GM18511 (cell line): Measurements from ENCODE around the gene RIMBP3C.
"Not testable (repeated sequence)": the region's sequence is repeated elsewhere in the genome, so short reads cannot be mapped to it uniquely, and the experiment has no call there.

Experiments
- ATAC-seq: cut with Tn5 transposase; IDR thresholded peaks from one replicate; pipeline ENCODE4 v1.9.1; 2021; ENCODE audit warnings: mild to moderate bottlenecking, moderate library complexity; ENCODE audit not compliant: unreplicated experiment

RIMBP3C gene

GRCh38 chr22:21551361-21551760 is at the start of gene RIMBP3C:
Gene RIMBP3C (minus strand): TSS chr22:21551461. CDS start chr22:21550976, 485 bp downstream.
- ATAC-seq = not testable (repeated sequence)

GRCh38 chr22:21599053-21599893 is 48.0 kb upstream of the RIMBP3C start:
- ATAC-seq = no peak

GRCh38 chr22:21598302-21598701 is 47.0 kb upstream of the RIMBP3C start:
- ATAC-seq = no peak

- not testable (repeated sequence) for ATAC-seq
These were observed 45.3 kb upstream of the RIMBP3C start for GRCh38 chr22:21596356-21597135.

GRCh38 chr22:21594865-21595452 is 43.7 kb upstream of the RIMBP3C start:
- ATAC-seq = no peak

GRCh38 chr22:21593406-21594232 is 42.4 kb upstream of the RIMBP3C start:
- no peak for ATAC-seq

GRCh38 chr22:21592422-21592821 is 41.2 kb upstream of the RIMBP3C start:
- no peak for ATAC-seq

GRCh38 chr22:21591695-21592094 is 40.4 kb upstream of the RIMBP3C start:
- no peak for ATAC-seq

- no peak for ATAC-seq
These were observed 39.8 kb upstream of the RIMBP3C start for GRCh38 chr22:21590809-21591641.

GRCh38 chr22:21589396-21589795 is 38.1 kb upstream of the RIMBP3C start:
- ATAC-seq = no peak

GRCh38 chr22:21587803-21588611 is 36.7 kb upstream of the RIMBP3C start:
- peak; percentile 94 for ATAC-seq

GRCh38 chr22:21585389-21585788 is 34.1 kb upstream of the RIMBP3C start:
- no peak for ATAC-seq

- ATAC-seq = no peak
These were observed 31.8 kb upstream of the RIMBP3C start for GRCh38 chr22:21582801-21583740.

GRCh38 chr22:21581009-21581713 is 29.9 kb upstream of the RIMBP3C start:
- ATAC-seq = not testable (repeated sequence)

- ATAC-seq = not testable (repeated sequence)
These were observed 29.4 kb upstream of the RIMBP3C start for GRCh38 chr22:21580623-21581007.

- ATAC-seq = no peak
These were observed 28.2 kb upstream of the RIMBP3C start for GRCh38 chr22:21579474-21579851.

GRCh38 chr22:21573750-21574494 is 22.7 kb upstream of the RIMBP3C start:
- ATAC-seq = no peak
